ENCODE measurements around the gene CDH12. TPM values are rescaled to one million over a fixed set of nuclear protein-coding genes. Genes with fewer than 3 reads are reported as not detected.
"Not testable (repeated sequence)": the region's sequence is repeated elsewhere in the genome, so short reads cannot be mapped to it uniquely, and the experiment has no call there.

CDH12 gene
- total RNA-seq, 6 experiments from 2014 or later, result not detected

GRCh38 chr5:22614486-22615094 is 238.6 kb downstream of the CDH12 start:
- Mint-ChIP-seq H3K27ac (no peak overlapping the region), H3K4me1 (ENCODE audit: low read depth) (no peaks in the 10 kb centered on the region), H3K36me3 (ENCODE audit: low read depth) (no peaks in the 10 kb centered on the region), H3K9me3 (peaks cover 18% of the 10 kb centered on the region), H3K27me3 (ENCODE audit: insufficient read depth) (no peaks in the 10 kb centered on the region), H3K4me3 (no peak overlapping the region)
- no peak for TF ChIP-seq CTCF (IDR thresholded peaks at IDR 0.05)
- no peak for DNase-seq

GRCh38 chr5:22612928-22613327 is 240.2 kb downstream of the CDH12 start:
- no peak overlapping the region for H3K27ac Mint-ChIP-seq
- H3K4me3 Mint-ChIP-seq, result no peak overlapping the region
- H3K36me3 Mint-ChIP-seq (ENCODE audit: low read depth), result no peaks in the 10 kb centered on the region
- peaks cover 13% of the 10 kb centered on the region for H3K9me3 Mint-ChIP-seq
- no peak for DNase-seq
- no peaks in the 10 kb centered on the region for H3K4me1 Mint-ChIP-seq (ENCODE audit: low read depth)
- TF ChIP-seq CTCF (IDR thresholded peaks at IDR 0.05), result no peak
- no peaks in the 10 kb centered on the region for H3K27me3 Mint-ChIP-seq (ENCODE audit: insufficient read depth)

GRCh38 chr5:22611327-22611726 is 241.8 kb downstream of the CDH12 start:
- H3K36me3 Mint-ChIP-seq (ENCODE audit: low read depth), result no peaks in the 10 kb centered on the region
- H3K27me3 Mint-ChIP-seq (ENCODE audit: insufficient read depth), result no peaks in the 10 kb centered on the region
- no peak overlapping the region for H3K4me3 Mint-ChIP-seq
- H3K4me1 Mint-ChIP-seq (ENCODE audit: low read depth), result no peaks in the 10 kb centered on the region
- H3K9me3 Mint-ChIP-seq, result peaks cover 21% of the 10 kb centered on the region
- H3K27ac Mint-ChIP-seq, result no peak overlapping the region
- DNase-seq, result no peak
- no peak for TF ChIP-seq CTCF (IDR thresholded peaks at IDR 0.05)

- peaks cover 38% of the 10 kb centered on the region for H3K9me3 Mint-ChIP-seq
- H3K27me3 Mint-ChIP-seq (ENCODE audit: insufficient read depth); H3K4me1 Mint-ChIP-seq (ENCODE audit: low read depth); DNase-seq; H3K4me3 Mint-ChIP-seq; H3K27ac Mint-ChIP-seq; H3K36me3 Mint-ChIP-seq (ENCODE audit: low read depth): not testable (repeated sequence)
Measured at GRCh38 chr5:22607498-22607897, 245.6 kb downstream of the CDH12 start.

GRCh38 chr5:22605473-22605872 is 247.7 kb downstream of the CDH12 start:
- no peak overlapping the region for H3K27ac Mint-ChIP-seq
- no peak for DNase-seq
- no peaks in the 10 kb centered on the region for H3K4me1 Mint-ChIP-seq (ENCODE audit: low read depth)
- H3K27me3 Mint-ChIP-seq (ENCODE audit: insufficient read depth), result no peaks in the 10 kb centered on the region
- no peak for TF ChIP-seq CTCF (IDR thresholded peaks at IDR 0.05)
- peaks cover 4% of the 10 kb centered on the region; the same call in 1 of the 2 replicates for H3K36me3 Mint-ChIP-seq (ENCODE audit: low read depth)
- H3K4me3 Mint-ChIP-seq, result no peak overlapping the region
- peaks cover 38% of the 10 kb centered on the region for H3K9me3 Mint-ChIP-seq

- Mint-ChIP-seq H3K4me1 (ENCODE audit: low read depth) (no peaks in the 10 kb centered on the region), H3K27ac (no peak overlapping the region), H3K27me3 (ENCODE audit: insufficient read depth) (no peaks in the 10 kb centered on the region), H3K36me3 (ENCODE audit: low read depth) (peaks cover 4% of the 10 kb centered on the region; the same call in 1 of the 2 replicates), H3K4me3 (no peak overlapping the region), H3K9me3 (peaks cover 38% of the 10 kb centered on the region)
- no peak for DNase-seq
- TF ChIP-seq CTCF (IDR thresholded peaks at IDR 0.05), result no peak
Measured at GRCh38 chr5:22604711-22605110, 248.4 kb downstream of the CDH12 start.

Measured in HFFc6 (cell line).